Measurements from ENCODE around the gene TBCB. TPM values are rescaled to one million over a fixed set of nuclear protein-coding genes. Genes with fewer than 3 reads are reported as not detected.
A peak's percentile ranks its signal among the peaks of the same experiment; 100 is the strongest.

Gene TBCB
- total and polyA plus RNA-seq, 2 donors (not counting 3 experiments of a cell fraction or from before 2014, with no cell fraction given): 178 to 363 TPM

DNA sequence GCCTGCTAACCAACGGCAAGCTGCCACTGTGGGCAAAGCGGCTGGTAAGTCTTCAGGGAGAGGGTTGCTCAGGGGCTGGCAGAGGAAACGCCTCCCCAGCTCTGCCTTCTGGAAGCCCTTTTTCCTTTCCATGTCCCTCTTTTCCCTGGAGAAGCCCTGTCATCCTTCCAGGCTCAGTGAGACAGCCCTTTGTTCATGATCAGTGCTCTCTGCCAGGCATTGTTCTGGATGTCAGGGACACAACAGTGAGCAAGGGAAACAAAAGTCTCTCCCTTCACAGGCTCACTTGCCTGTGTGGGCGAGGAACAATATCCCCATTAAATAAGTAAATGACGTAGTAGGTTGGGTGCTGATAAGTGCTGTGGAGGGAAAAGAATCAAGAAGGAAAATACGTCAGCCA lies 18.2 kb upstream of the TBCB start:
- FAIRE-seq (no peak), DNase-seq (ENCODE audit: low read depth, low spot score) (peak; percentile 11)
- dilution Hi-C loops (cut with MboI; ENCODE audit: extremely low pct_ligation_motif_present, low sequenced_read_pairs): no loop called here
- ChIA-PET CTCF (no interaction called here), POLR2A (interaction anchor here (0.7 kb wide), 1 partner anchor 36 kb away, joined by 6 read pairs; no protein-coding TSS in a partner anchor)
- Histone ChIP-seq H3K4me3 (replicated peaks in 1 of 3; ENCODE audit: insufficient read depth in 1 of 3, low read depth in 1 of 3, low read length in 3 of 3) (no peak overlapping the region), H3K9me3 (replicated peaks; ENCODE audit: control insufficient read depth, insufficient read depth, low read length) (no peaks in the 10 kb centered on the region), H3K4me2 (ENCODE audit: insufficient read depth, low read length) (no peak overlapping the region), H3K27me3 (ENCODE audit: control insufficient read depth in 2 of 2, insufficient read depth in 2 of 2, low read length in 2 of 2) (no peaks in the 10 kb centered on the region), H3K36me3 (ENCODE audit: control insufficient read depth in 2 of 2, extremely low read depth in 1 of 2, insufficient read depth in 2 of 2, low read length in 2 of 2) (peaks cover 3% of the 10 kb centered on the region in 2 experiments), H4K20me1 (replicated peaks; ENCODE audit: control insufficient read depth, extremely low read depth, insufficient read depth, low read length) (no peaks in the 10 kb centered on the region), H3K4me1 (ENCODE audit: control insufficient read depth, extremely low read depth, insufficient read depth, low read length) (no peaks in the 10 kb centered on the region), H3K27ac (ENCODE audit: insufficient read depth, low read depth, low read length) (no peak overlapping the region), H3K9ac (replicated peaks; ENCODE audit: extremely low read depth, insufficient read depth, low read length) (no peak overlapping the region), H2AFZ (ENCODE audit: low read depth, low read length) (no peak overlapping the region), H3K9me1 (replicated peaks; ENCODE audit: control insufficient read depth, extremely low read depth, insufficient read depth, low read length) (no peaks in the 10 kb centered on the region), H3K79me2 (ENCODE audit: control insufficient read depth, insufficient read depth, low read length) (no peaks in the 10 kb centered on the region)
- intact Hi-C loops (cut with micrococcal nuclease): no loop called here
- BruUV-seq (replicated peaks): no TSS peak
- no peak for TF ChIP-seq FOS (IDR thresholded peaks at IDR 0.05; ENCODE audit: borderline replicate concordance, insufficient read depth, low read length)
- TF ChIP-seq POLR2A (IDR thresholded peaks at IDR 0.05; ENCODE audit: low read depth, low read length): no peak
- TF ChIP-seq EZH2 (IDR thresholded peaks at IDR 0.05; ENCODE audit: borderline replicate concordance, low read depth, low read length, severe bottlenecking): no peak
- TF ChIP-seq, protein P1, sequence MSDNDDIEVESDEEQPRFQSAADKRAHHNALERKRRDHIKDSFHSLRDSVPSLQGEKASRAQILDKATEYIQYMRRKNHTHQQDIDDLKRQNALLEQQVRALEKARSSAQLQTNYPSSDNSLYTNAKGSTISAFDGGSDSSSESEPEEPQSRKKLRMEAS (IDR thresholded peaks at IDR 0.05; ENCODE audit: insufficient read depth, insufficient read length): no peak
- no peak for TF ChIP-seq JUN (IDR thresholded peaks at IDR 0.05; ENCODE audit: borderline replicate concordance, insufficient read depth, insufficient read length, low read depth)
- TF ChIP-seq MYC (IDR thresholded peaks at IDR 0.05; ENCODE audit: low read depth, low read length): no peak
- no peak for TF ChIP-seq GATA2 (IDR thresholded peaks at IDR 0.05; ENCODE audit: insufficient read depth, insufficient read length, low read depth, low read length)
- TF ChIP-seq POLR2AphosphoS5 (IDR thresholded peaks at IDR 0.05; ENCODE audit: insufficient read depth, low read depth, low read length): no peak
- TF ChIP-seq, protein P2, sequence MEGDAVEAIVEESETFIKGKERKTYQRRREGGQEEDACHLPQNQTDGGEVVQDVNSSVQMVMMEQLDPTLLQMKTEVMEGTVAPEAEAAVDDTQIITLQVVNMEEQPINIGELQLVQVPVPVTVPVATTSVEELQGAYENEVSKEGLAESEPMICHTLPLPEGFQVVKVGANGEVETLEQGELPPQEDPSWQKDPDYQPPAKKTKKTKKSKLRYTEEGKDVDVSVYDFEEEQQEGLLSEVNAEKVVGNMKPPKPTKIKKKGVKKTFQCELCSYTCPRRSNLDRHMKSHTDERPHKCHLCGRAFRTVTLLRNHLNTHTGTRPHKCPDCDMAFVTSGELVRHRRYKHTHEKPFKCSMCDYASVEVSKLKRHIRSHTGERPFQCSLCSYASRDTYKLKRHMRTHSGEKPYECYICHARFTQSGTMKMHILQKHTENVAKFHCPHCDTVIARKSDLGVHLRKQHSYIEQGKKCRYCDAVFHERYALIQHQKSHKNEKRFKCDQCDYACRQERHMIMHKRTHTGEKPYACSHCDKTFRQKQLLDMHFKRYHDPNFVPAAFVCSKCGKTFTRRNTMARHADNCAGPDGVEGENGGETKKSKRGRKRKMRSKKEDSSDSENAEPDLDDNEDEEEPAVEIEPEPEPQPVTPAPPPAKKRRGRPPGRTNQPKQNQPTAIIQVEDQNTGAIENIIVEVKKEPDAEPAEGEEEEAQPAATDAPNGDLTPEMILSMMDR (IDR thresholded peaks at IDR 0.05; ENCODE audit: extremely low read depth in 1 of 2, insufficient read depth in 1 of 2, low read depth in 1 of 2, low read length in 2 of 2): no peak

Data from endothelial cell of umbilical vein (primary cell).